ENCODE measurements around the gene GREM2. TPM values are rescaled to one million over a fixed set of nuclear protein-coding genes. Genes with fewer than 3 reads are reported as not detected.

GREM2 gene
- total and polyA plus RNA-seq, 2 of the 4 experiments (the other 2 are of a cell fraction): 3.0 to 14.2 TPM

DNA sequence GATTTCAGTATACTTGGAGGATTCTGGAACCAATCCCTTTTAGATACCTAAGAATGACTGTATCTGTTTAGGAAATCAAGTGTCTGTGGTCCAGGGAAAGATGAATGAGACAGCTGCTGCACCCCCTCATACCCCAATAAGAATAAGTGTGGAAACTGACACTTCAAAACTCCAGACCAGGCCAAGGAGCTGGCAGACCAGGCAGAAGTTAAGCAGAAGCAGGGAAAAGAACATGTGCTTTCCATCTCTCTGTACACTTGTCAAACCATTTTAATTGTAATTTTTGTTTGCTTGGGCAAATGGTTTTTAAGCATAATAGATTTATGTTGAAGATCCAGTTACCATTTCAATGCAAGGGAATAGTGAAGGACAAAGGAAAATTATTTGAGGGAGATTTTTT is 100.2 kb downstream of the GREM2 start:
- in situ Hi-C loops (cut with MboI; ENCODE audit: low sequenced_read_pairs) (no loop called here), intact Hi-C loops (cut with micrococcal nuclease) (no loop called here)
- no peak for ATAC-seq (ENCODE audit: low read depth)

More for the DNA sequence above, 100.2 kb downstream of the GREM2 start:
- Histone ChIP-seq H3K27me3 (ENCODE audit: control insufficient read depth, insufficient read depth, low read length) (no peaks in the 10 kb centered on the region), H4K20me1 (ENCODE audit: insufficient read depth, low read length) (no peaks in the 10 kb centered on the region), H3K9ac (ENCODE audit: low read depth, low read length) (no peak overlapping the region), H3K36me3 (ENCODE audit: control insufficient read depth, insufficient read depth, low read length) (no peaks in the 10 kb centered on the region), H3K56ac (ENCODE audit: extremely low read depth, insufficient read depth, low read length) (no peak overlapping the region), H3K23ac (ENCODE audit: low read depth, low read length) (peak overlapping the region; percentile 35; the same call in 1 of the 2 replicates), H3K4ac (ENCODE audit: low read depth, low read length) (no peak overlapping the region), H3K79me1 (ENCODE audit: low read depth in 1 of 2, low read length in 2 of 2) (peaks cover 0 to 4% of the 10 kb centered on the region in 2 experiments; a peak in 1 of 4 replicates), H3K18ac (ENCODE audit: low read depth, low read length) (no peak overlapping the region), H4K5ac (ENCODE audit: low read depth, low read length) (no peak overlapping the region), H2BK5ac (ENCODE audit: low read depth, low read length, poor library complexity, severe bottlenecking) (no peak overlapping the region), H2AK9ac (replicated peaks; ENCODE audit: low read depth, low read length, poor library complexity) (no peak overlapping the region), H3K9me3 (ENCODE audit: control insufficient read depth, insufficient read depth, low read length) (no peaks in the 10 kb centered on the region), H2BK120ac (ENCODE audit: low read depth, low read length) (no peak overlapping the region), H3K4me1 (ENCODE audit: control insufficient read depth, insufficient read depth, low read length) (peaks cover 3% of the 10 kb centered on the region), H2AK5ac (ENCODE audit: low read depth, low read length) (no peak overlapping the region), H2BK15ac (ENCODE audit: low read depth, low read length) (no peak overlapping the region), H3K14ac (replicated peaks; ENCODE audit: low read depth, low read length) (0 out of 2 replicates have a peak overlapping the region, but pooled peaks have one; percentile 29), H3K9me1 (ENCODE audit: insufficient read depth, low read length) (peaks cover 2% of the 10 kb centered on the region), H3K4me2 (ENCODE audit: low read depth, low read length) (no peak overlapping the region), H2AFZ (replicated peaks; ENCODE audit: low read length, poor library complexity) (no peak overlapping the region), H4K91ac (ENCODE audit: insufficient read depth, low read depth, low read length) (no peak overlapping the region), H2BK20ac (ENCODE audit: low read depth, low read length) (peak overlapping the region; percentile 43; the same call in 1 of the 2 replicates), H4K8ac (ENCODE audit: low read depth in 2 of 2, low read length in 2 of 2) (no peak overlapping the region), H3K4me3 (ENCODE audit: insufficient read depth, low read depth, low read length) (no peak overlapping the region), H3K27ac (ENCODE audit: insufficient read depth, low read length) (no peak overlapping the region)
- BruUV-seq (replicated peaks): no TSS peak
- dilution Hi-C loops (cut with HindIII; ENCODE audit: low sequenced_read_pairs, unreplicated experiment): no loop called here
- TF ChIP-seq CEBPB (IDR thresholded peaks at IDR 0.05; ENCODE audit: low read depth, low read length) (no peak), SMC3 (IDR thresholded peaks at IDR 0.05; ENCODE audit: low read depth, low read length) (no peak), BHLHE40 (IDR thresholded peaks at IDR 0.05; ENCODE audit: low read depth, low read length) (no peak)
- DNase-seq: no peak
- CTCF ChIA-PET: no interaction called here
- POLR2A ChIA-PET (ENCODE audit: unreplicated experiment): interaction anchor here (0.6 kb wide), 1 partner anchor 709 kb away, joined by 6 read pairs; no protein-coding TSS in a partner anchor

All from IMR-90 (cell line).